Esophagus muscularis mucosa (tissue), 4 donors: ENCODE results near the gene NUBPL. TPM values are rescaled to one million over a fixed set of nuclear protein-coding genes. Genes with fewer than 3 reads are reported as not detected.
"Not testable (repeated sequence)": the region's sequence is repeated elsewhere in the genome, so short reads cannot be mapped to it uniquely, and the experiment has no call there.

Experiments used
- DNase-seq: peaks from one replicate; pipeline ENCODE4 v3.0.0-alpha.2; 2017; ENCODE audit errors: extremely low spot score
- H3K27ac ChIP-seq, 4 donors: fragments of 200-600 bp; sonication (generic); replicated peaks in 1 of 4; 1 replicate in 3 of 4; 2 replicates in 1 of 4; pipeline ENCODE4 v1.5.1; 2016 to 2019; ENCODE audit warnings: mild to moderate bottlenecking in 1 of 4
- H3K27me3 ChIP-seq, 4 donors: fragments of 200-600 bp; sonication (generic); one replicate each; pipeline versions ENCODE4 v1.5.1 to v1.6.0; 2016 to 2019
- H3K36me3 ChIP-seq, 4 donors: fragments of 200-600 bp; sonication (generic); one replicate each; pipeline ENCODE4 v1.5.1; 2016 to 2019
- H3K4me1 ChIP-seq, 4 donors: fragments of 200-600 bp; sonication (generic); one replicate each; pipeline ENCODE4 v1.5.1; 2016 to 2019
- H3K4me3 ChIP-seq, 4 donors: fragments of 200-600 bp; sonication (generic); 1 replicate in 2 of 4; 2 replicates in 2 of 4; pipeline ENCODE4 v1.5.1; 2016 to 2019; ENCODE audit warnings: mild to moderate bottlenecking in 4 of 4, moderate library complexity in 1 of 4
- H3K9me3 ChIP-seq, 4 donors: fragments of 200-600 bp; sonication (generic); 1 replicate in 3 of 4; 2 replicates in 1 of 4; pipeline ENCODE4 v1.5.1; 2016 to 2019
- CTCF ChIP-seq, 3 experiments: fragments of 200-600 bp in 2 of 3; fragments of 450-650 bp in 1 of 3; sonication (generic) in 2 of 3; IDR thresholded peaks; one replicate each; pipeline ENCODE4 v1.5.1; 2017 to 2019; ENCODE audit warnings: antibody characterized with exemption in 3 of 3, mild to moderate bottlenecking in 2 of 3, moderate library complexity in 1 of 3
- EP300 ChIP-seq: sonication (generic); formaldehyde crosslinking; IDR thresholded peaks from one replicate; pipeline ENCODE4 v1.6.1; 2017; ENCODE audit warnings: antibody characterized with exemption
- POLR2A ChIP-seq: fragments of 450-650 bp; IDR thresholded peaks from one replicate; pipeline ENCODE4 v1.6.1; 2017; ENCODE audit warnings: antibody characterized with exemption, moderate library complexity, mild to moderate bottlenecking, low read depth
- POLR2AphosphoS5 ChIP-seq, 2 donors: sonication (generic); formaldehyde crosslinking; IDR thresholded peaks; one replicate each; pipeline ENCODE4 v1.6.1; 2017; ENCODE audit warnings: antibody characterized with exemption in 2 of 2
- WGBS: methylation state at CpG from one replicate; pipeline ENCODE4 v1.1.5; 2018; 5-methylcytosine and 5-hydroxymethylcytosine counted together
- intact Hi-C: fragments of 100-400 bp; cut with DNase I; formaldehyde crosslinking; loops from one replicate; pipeline ENCODE4 v1.15.1; 2023
- total RNA-seq, 4 donors: library from RNA; depleted of rRNA; stranded (reverse); fragments of >200 nt; gene quantifications; one replicate each; pipeline versions ENCODE4 v1.1.0 to v1.2.1, GENCODE V29; 2016

Gene NUBPL
- total RNA-seq, 4 donors from 2014 or later: 10.3 to 13.6 (median 12.8) TPM

GRCh38 chr14:31613188-31613587 is 52.0 kb downstream of the NUBPL start:
- no peak for DNase-seq
- TF ChIP-seq CTCF (IDR thresholded peaks at IDR 0.05) (no peak), POLR2A (no peak), EP300 (no peak), POLR2AphosphoS5 (IDR thresholded peaks at IDR 0.05) (no peak)
- intact Hi-C loops: no loop called here
- 93% methylated on average over 5 of the region's 5 CpGs for WGBS
- H3K9me3 ChIP-seq: peaks cover 0 to 8% (median 5%) of the 10 kb centered on the region in 4 donors
- H3K27me3 ChIP-seq: no peaks in the 10 kb centered on the region
- H3K27ac ChIP-seq: no peak overlapping the region
- no peaks in the 10 kb centered on the region for H3K36me3 ChIP-seq
- no peak overlapping the region for H3K4me3 ChIP-seq
- no peaks in the 10 kb centered on the region for H3K4me1 ChIP-seq

DNA sequence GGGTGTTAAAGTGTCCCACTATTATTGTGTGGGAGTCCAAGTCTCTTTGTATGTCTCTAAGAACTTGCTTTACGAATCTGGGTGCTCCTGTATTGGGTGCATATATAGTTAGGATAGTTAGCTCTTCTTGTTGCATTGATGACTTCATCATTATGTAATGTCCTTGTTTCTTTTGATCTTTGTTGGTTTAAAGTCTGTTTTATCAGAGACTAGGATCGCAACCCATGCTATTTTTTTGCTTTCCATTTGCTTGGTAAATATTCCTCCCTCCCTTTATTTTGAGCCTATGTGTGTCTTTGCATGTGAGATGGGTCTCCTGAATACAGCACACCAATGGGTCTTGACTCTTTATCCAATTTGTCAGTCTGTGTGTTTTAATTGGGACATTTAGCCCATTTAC is 57.7 kb downstream of the NUBPL start:
- DNase-seq, H3K4me3 ChIP-seq, H3K4me1 ChIP-seq, intact Hi-C loops, H3K27me3 ChIP-seq, H3K27ac ChIP-seq: not testable (repeated sequence)
- peaks cover 0 to 10% (median 8%) of the 10 kb centered on the region in 4 donors for H3K36me3 ChIP-seq
- WGBS: 92% methylated on average over 2 of the region's 2 CpGs
- H3K9me3 ChIP-seq: peaks cover 0 to 11% (median 5%) of the 10 kb centered on the region in 4 donors

GRCh38 chr14:31619440-31619839 is 58.2 kb downstream of the NUBPL start:
- whole genome bisulfite sequencing: 98% methylated on average over 4 of the region's 4 CpGs

GRCh38 chr14:31620898-31621297 is 59.7 kb downstream of the NUBPL start:
- intact Hi-C loops: not testable (repeated sequence)

More at GRCh38 chr14:31619440-31619839, 58.2 kb downstream of the NUBPL start:
- no peak overlapping the region for H3K27ac ChIP-seq
- peaks cover 0 to 11% (median 5%) of the 10 kb centered on the region in 4 donors for H3K9me3 ChIP-seq
- H3K4me3 ChIP-seq: no peak overlapping the region
- intact Hi-C loops: no loop called here
- no peaks in the 10 kb centered on the region for H3K4me1 ChIP-seq
- H3K27me3 ChIP-seq: no peaks in the 10 kb centered on the region
- H3K36me3 ChIP-seq: peaks cover 0 to 10% (median 8%) of the 10 kb centered on the region in 4 donors
- no peak for DNase-seq
- TF ChIP-seq POLR2AphosphoS5 (IDR thresholded peaks at IDR 0.05) (no peak), POLR2A (no peak), CTCF (IDR thresholded peaks at IDR 0.05) (no peak), EP300 (no peak)

DNA sequence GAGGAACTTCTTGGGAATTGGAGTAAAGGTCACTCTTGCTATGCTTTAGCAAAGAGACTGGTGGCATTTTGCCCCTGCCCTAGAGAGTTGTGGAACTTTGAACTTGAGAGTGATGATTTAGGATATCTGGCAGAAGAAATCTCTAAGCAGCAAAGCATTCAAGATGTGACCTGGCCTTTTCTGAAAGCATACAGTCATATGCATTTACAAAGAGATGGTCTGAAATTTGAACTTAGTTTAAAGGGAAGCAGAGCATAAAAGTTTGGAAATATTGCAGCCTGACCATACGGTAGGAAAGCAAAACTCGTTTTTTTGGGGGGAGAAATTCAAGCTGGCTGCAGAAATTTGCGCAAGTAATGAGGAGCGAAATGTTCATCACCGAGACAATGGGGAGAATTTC is 60.9 kb downstream of the NUBPL start:
- no peak for DNase-seq
- peaks cover 0 to 11% (median 5%) of the 10 kb centered on the region in 4 donors for H3K9me3 ChIP-seq
- H3K27me3 ChIP-seq: no peaks in the 10 kb centered on the region
- TF ChIP-seq POLR2A (no peak), EP300 (no peak), CTCF (IDR thresholded peaks at IDR 0.05) (no peak), POLR2AphosphoS5 (IDR thresholded peaks at IDR 0.05) (no peak)
- peaks cover 0 to 10% (median 8%) of the 10 kb centered on the region in 4 donors for H3K36me3 ChIP-seq
- 98% methylated on average over 5 of the region's 5 CpGs for WGBS
- intact Hi-C loops: no loop called here
- no peaks in the 10 kb centered on the region for H3K4me1 ChIP-seq
- no peak overlapping the region for H3K27ac ChIP-seq
- H3K4me3 ChIP-seq: no peak overlapping the region

More at GRCh38 chr14:31620898-31621297, 59.7 kb downstream of the NUBPL start:
- Histone ChIP-seq H3K36me3 (peaks cover 0 to 10% (median 8%) of the 10 kb centered on the region in 4 donors), H3K9me3 (peaks cover 0 to 11% (median 5%) of the 10 kb centered on the region in 4 donors)
- H3K27me3 ChIP-seq, H3K4me3 ChIP-seq, H3K27ac ChIP-seq, H3K4me1 ChIP-seq, DNase-seq: not testable (repeated sequence)
- WGBS: 84% methylated on average over 5 of the region's 10 CpGs

DNA sequence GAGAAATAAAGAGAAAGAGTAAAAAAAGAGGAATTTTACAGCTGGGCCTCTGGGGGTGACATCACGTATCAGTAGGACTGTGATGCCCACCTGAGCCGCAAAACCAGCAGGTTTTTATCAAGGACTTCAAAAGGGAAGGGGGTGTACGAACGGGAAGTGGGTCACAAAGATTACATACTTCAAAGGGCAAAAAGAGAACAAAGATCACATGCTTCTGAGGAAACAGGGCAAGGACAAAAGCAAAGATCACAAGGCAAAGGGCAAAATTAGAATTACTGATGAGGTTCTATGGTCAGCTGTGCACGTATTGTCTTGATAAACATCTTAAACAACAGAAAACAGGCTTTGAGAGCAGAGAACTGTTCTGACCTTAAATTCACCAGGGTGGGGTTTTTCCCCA is 91.7 kb downstream of the NUBPL start:
- H3K9me3 ChIP-seq, H3K4me1 ChIP-seq, H3K27me3 ChIP-seq, H3K36me3 ChIP-seq, DNase-seq, H3K4me3 ChIP-seq, intact Hi-C loops, H3K27ac ChIP-seq: not testable (repeated sequence)
- WGBS: 94% methylated on average over 5 of the region's 5 CpGs
